Measurements from ENCODE around the gene PLEKHA3. TPM values are rescaled to one million over a fixed set of nuclear protein-coding genes. Genes with fewer than 3 reads are reported as not detected.

PLEKHA3 gene
- total and polyA plus RNA-seq, 2 donors (not counting 1 experiment from before 2014, with no cell fraction given): 5.9 to 34.6 TPM

DNA sequence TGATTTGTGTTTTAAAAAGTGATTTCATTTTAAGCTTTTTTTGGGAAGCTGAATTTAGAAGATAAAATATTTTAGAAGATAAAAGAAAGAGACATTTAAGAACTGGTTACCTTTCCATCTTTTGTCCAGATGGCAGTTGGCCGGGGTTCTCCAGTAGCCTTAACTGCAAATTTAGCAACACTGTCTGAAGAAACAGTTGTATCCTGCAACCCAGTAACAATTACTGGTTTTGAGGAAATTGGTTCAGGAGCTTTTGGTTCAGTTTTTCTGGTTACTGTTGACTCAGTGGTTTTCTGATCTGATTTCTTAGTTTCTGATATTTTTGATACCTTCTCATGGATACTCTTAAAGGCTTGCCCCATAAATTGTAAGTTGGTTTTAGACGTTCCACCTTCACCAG lies 49.9 kb downstream of the PLEKHA3 start:
- DNase-seq (ENCODE audit: low read depth in 2 of 2): no peak
- Histone ChIP-seq H3K79me2 (ENCODE audit: control insufficient read depth, insufficient read depth, low read length) (peaks cover 7% of the 10 kb centered on the region), H3K4me3 (replicated peaks in 1 of 4; ENCODE audit: control extremely low read depth in 1 of 4, insufficient read depth in 1 of 4, low read depth in 3 of 4, low read length in 4 of 4) (no peak overlapping the region), H4K20me1 (ENCODE audit: control insufficient read depth, extremely low read depth, insufficient read depth, low read length) (no peaks in the 10 kb centered on the region), H3K4me2 (ENCODE audit: extremely low read depth, insufficient read depth, low read length) (no peak overlapping the region), H3K36me3 (ENCODE audit: control insufficient read depth, insufficient read depth, low read length) (no peaks in the 10 kb centered on the region), H3K27me3 (ENCODE audit: control insufficient read depth, insufficient read depth, low read length) (no peaks in the 10 kb centered on the region), H3K9ac (ENCODE audit: insufficient read depth, low read length) (no peak overlapping the region), H2AFZ (ENCODE audit: low read length) (no peak overlapping the region), H3K9me3 (ENCODE audit: control insufficient read depth, insufficient read depth, low read depth, low read length) (no peaks in the 10 kb centered on the region), H3K27ac (ENCODE audit: insufficient read depth, low read length) (no peak overlapping the region), H3K4me1 (ENCODE audit: control insufficient read depth, extremely low read depth, insufficient read depth, low read length) (no peaks in the 10 kb centered on the region)
- TF ChIP-seq EZH2 (IDR thresholded peaks at IDR 0.05; ENCODE audit: low read length, missing control alignments): no peak
- TF ChIP-seq, protein P1, sequence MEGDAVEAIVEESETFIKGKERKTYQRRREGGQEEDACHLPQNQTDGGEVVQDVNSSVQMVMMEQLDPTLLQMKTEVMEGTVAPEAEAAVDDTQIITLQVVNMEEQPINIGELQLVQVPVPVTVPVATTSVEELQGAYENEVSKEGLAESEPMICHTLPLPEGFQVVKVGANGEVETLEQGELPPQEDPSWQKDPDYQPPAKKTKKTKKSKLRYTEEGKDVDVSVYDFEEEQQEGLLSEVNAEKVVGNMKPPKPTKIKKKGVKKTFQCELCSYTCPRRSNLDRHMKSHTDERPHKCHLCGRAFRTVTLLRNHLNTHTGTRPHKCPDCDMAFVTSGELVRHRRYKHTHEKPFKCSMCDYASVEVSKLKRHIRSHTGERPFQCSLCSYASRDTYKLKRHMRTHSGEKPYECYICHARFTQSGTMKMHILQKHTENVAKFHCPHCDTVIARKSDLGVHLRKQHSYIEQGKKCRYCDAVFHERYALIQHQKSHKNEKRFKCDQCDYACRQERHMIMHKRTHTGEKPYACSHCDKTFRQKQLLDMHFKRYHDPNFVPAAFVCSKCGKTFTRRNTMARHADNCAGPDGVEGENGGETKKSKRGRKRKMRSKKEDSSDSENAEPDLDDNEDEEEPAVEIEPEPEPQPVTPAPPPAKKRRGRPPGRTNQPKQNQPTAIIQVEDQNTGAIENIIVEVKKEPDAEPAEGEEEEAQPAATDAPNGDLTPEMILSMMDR (conservative IDR thresholded peaks at IDR 0.05 in 1 of 2, IDR thresholded peaks at IDR 0.05 in 1 of 2; ENCODE audit: low read depth in 1 of 2, low read length in 2 of 2): no peak

DNA sequence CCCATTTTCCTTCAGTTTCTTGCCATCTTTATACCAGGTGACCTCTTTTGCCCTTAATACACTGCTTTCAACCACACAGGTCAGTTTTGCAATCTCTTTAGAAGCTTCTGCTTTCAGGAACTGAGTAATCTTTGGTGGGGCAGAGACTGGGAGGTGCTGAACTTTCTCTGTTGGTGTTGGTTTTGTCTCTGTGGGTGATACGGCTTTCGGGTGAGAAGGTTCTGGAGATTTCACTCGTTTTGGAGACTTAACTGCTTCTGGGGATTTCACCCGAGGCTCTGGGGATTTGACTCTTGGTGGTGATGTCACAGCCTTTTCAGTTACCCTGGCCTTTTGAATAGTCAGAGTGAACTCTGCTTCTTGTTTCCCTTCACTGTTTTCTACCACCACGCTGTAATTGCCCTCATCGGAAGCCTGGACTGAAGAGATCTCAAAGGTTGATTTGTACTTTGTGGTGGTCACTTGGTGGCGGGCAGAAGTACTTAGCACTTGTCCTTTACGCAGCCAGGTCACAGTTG lies 50.4 kb downstream of the PLEKHA3 start:
- no peak overlapping the region for H3K4me3 ChIP-seq (replicated peaks in 1 of 4; ENCODE audit: control extremely low read depth in 1 of 4, insufficient read depth in 1 of 4, low read depth in 3 of 4, low read length in 4 of 4)
- no peaks in the 10 kb centered on the region for H4K20me1 ChIP-seq (ENCODE audit: control insufficient read depth, extremely low read depth, insufficient read depth, low read length)
- H3K4me1 ChIP-seq (ENCODE audit: control insufficient read depth, extremely low read depth, insufficient read depth, low read length): no peaks in the 10 kb centered on the region
- no peak overlapping the region for H2AFZ ChIP-seq (ENCODE audit: low read length)
- H3K4me2 ChIP-seq (ENCODE audit: extremely low read depth, insufficient read depth, low read length): no peak overlapping the region
- no peak for DNase-seq (ENCODE audit: low read depth in 2 of 2)
- no peaks in the 10 kb centered on the region for H3K27me3 ChIP-seq (ENCODE audit: control insufficient read depth, insufficient read depth, low read length)
- no peaks in the 10 kb centered on the region for H3K9me3 ChIP-seq (ENCODE audit: control insufficient read depth, insufficient read depth, low read depth, low read length)
- no peak for TF ChIP-seq EZH2 (IDR thresholded peaks at IDR 0.05; ENCODE audit: low read length, missing control alignments)
- TF ChIP-seq, protein P1 (conservative IDR thresholded peaks at IDR 0.05 in 1 of 2, IDR thresholded peaks at IDR 0.05 in 1 of 2; ENCODE audit: low read depth in 1 of 2, low read length in 2 of 2): no peak
- no peak overlapping the region for H3K9ac ChIP-seq (ENCODE audit: insufficient read depth, low read length)
- no peaks in the 10 kb centered on the region for H3K36me3 ChIP-seq (ENCODE audit: control insufficient read depth, insufficient read depth, low read length)
- no peak overlapping the region for H3K27ac ChIP-seq (ENCODE audit: insufficient read depth, low read length)
- peaks cover 7% of the 10 kb centered on the region for H3K79me2 ChIP-seq (ENCODE audit: control insufficient read depth, insufficient read depth, low read length)

DNA sequence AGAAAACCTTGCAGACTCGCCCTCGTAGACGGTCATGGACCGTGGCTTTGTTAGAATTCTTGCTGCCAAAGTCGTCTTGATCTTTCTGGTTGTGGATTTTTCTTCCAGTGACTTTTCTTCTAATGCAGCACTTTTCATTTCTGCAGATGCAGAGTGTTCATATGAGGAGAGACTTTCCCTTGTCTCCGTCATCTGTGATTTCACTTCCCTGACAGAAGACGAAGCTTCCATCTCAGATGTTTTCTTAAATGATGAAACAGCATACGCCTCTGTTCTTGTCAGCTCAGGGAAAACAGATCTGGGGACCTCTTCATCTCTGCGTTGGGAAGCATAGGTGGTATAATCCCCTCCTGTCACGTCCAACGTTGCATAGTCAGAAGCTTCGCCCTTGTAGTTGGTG lies 50.9 kb downstream of the PLEKHA3 start:
- H3K4me2 ChIP-seq (ENCODE audit: extremely low read depth, insufficient read depth, low read length): no peak overlapping the region
- H3K36me3 ChIP-seq (ENCODE audit: control insufficient read depth, insufficient read depth, low read length): no peaks in the 10 kb centered on the region
- DNase-seq (ENCODE audit: low read depth in 2 of 2): no peak
- no peaks in the 10 kb centered on the region for H3K4me1 ChIP-seq (ENCODE audit: control insufficient read depth, extremely low read depth, insufficient read depth, low read length)
- no peaks in the 10 kb centered on the region for H3K27me3 ChIP-seq (ENCODE audit: control insufficient read depth, insufficient read depth, low read length)
- no peaks in the 10 kb centered on the region for H4K20me1 ChIP-seq (ENCODE audit: control insufficient read depth, extremely low read depth, insufficient read depth, low read length)
- peaks cover 7% of the 10 kb centered on the region for H3K79me2 ChIP-seq (ENCODE audit: control insufficient read depth, insufficient read depth, low read length)
- no peak for TF ChIP-seq EZH2 (IDR thresholded peaks at IDR 0.05; ENCODE audit: low read length, missing control alignments)
- TF ChIP-seq, protein P1 (conservative IDR thresholded peaks at IDR 0.05 in 1 of 2, IDR thresholded peaks at IDR 0.05 in 1 of 2; ENCODE audit: low read depth in 1 of 2, low read length in 2 of 2): no peak
- H3K9me3 ChIP-seq (ENCODE audit: control insufficient read depth, insufficient read depth, low read depth, low read length): no peaks in the 10 kb centered on the region
- H3K9ac ChIP-seq (ENCODE audit: insufficient read depth, low read length): no peak overlapping the region
- no peak overlapping the region for H3K4me3 ChIP-seq (replicated peaks in 1 of 4; ENCODE audit: control extremely low read depth in 1 of 4, insufficient read depth in 1 of 4, low read depth in 3 of 4, low read length in 4 of 4)
- H2AFZ ChIP-seq (ENCODE audit: low read length): no peak overlapping the region
- H3K27ac ChIP-seq (ENCODE audit: insufficient read depth, low read length): no peak overlapping the region
